ENCODE data around the gene CYFIP2.

CYFIP2 gene

GRCh38 chr5:157275403-157275802 is 9.5 kb downstream of the CYFIP2 start:
- Histone ChIP-seq H3K79me2 (ENCODE audit: control insufficient read depth, insufficient read depth, low read length, unreplicated experiment) (no peaks in the 10 kb centered on the region), H3K27ac (ENCODE audit: low read depth, low read length) (no peak overlapping the region), H3K27me3 (ENCODE audit: insufficient read depth, low read length) (no peaks in the 10 kb centered on the region), H3K4me1 (ENCODE audit: control insufficient read depth, insufficient read depth, low read length, unreplicated experiment) (no peaks in the 10 kb centered on the region), H3K36me3 (ENCODE audit: insufficient read depth, low read length) (no peaks in the 10 kb centered on the region), H2AFZ (ENCODE audit: low read length, unreplicated experiment) (no peak overlapping the region), H3K4me3 (ENCODE audit: low read depth, low read length) (no peak overlapping the region)

GRCh38 chr5:157278319-157279037 is 12.6 kb downstream of the CYFIP2 start:
- Histone ChIP-seq H3K27ac (ENCODE audit: low read depth, low read length) (no peak overlapping the region), H3K4me3 (ENCODE audit: low read depth, low read length) (no peak overlapping the region), H3K79me2 (ENCODE audit: control insufficient read depth, insufficient read depth, low read length, unreplicated experiment) (no peaks in the 10 kb centered on the region)

DNA sequence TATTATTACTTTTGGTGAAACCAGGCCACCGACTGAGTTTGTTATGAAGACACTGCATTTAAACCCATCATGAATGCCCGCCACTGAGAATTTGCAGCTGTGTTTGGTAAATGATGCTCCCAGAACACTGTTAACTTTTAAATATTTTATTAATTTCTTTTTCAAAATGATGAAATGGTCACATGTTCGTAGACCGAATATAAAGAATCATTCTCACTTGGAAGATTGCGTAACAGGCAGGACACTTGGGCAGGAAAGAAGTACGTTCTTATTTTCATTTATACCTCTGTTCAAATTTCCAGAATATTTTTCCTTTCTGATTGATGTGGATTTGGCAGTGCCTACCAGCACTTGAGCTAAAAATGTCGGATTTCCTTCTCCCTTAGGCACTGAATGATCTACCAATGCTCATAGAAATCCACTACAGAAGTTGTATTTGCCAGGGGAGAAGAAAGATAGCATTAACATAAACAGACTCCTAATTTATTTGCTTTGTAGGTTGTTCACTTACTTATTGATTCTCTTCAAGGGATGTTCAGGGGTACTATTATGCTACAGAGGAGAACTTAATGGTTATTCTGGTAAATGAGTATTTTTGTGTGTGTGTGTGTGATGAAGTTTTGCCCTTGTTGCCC is 13.8 kb downstream of the CYFIP2 start:
- Histone ChIP-seq H2AFZ (ENCODE audit: low read length, unreplicated experiment) (no peak overlapping the region), H3K79me2 (ENCODE audit: control insufficient read depth, insufficient read depth, low read length, unreplicated experiment) (no peaks in the 10 kb centered on the region), H3K4me3 (ENCODE audit: low read depth, low read length) (no peak overlapping the region), H3K4me1 (ENCODE audit: control insufficient read depth, insufficient read depth, low read length, unreplicated experiment) (peaks cover 7% of the 10 kb centered on the region), H3K27me3 (ENCODE audit: insufficient read depth, low read length) (no peaks in the 10 kb centered on the region), H3K27ac (ENCODE audit: low read depth, low read length) (no peak overlapping the region), H3K36me3 (ENCODE audit: insufficient read depth, low read length) (no peaks in the 10 kb centered on the region)

More at GRCh38 chr5:157278319-157279037, 12.6 kb downstream of the CYFIP2 start:
- Histone ChIP-seq H3K27me3 (ENCODE audit: insufficient read depth, low read length) (no peaks in the 10 kb centered on the region), H3K36me3 (ENCODE audit: insufficient read depth, low read length) (no peaks in the 10 kb centered on the region), H2AFZ (ENCODE audit: low read length, unreplicated experiment) (no peak overlapping the region), H3K4me1 (ENCODE audit: control insufficient read depth, insufficient read depth, low read length, unreplicated experiment) (peaks cover 7% of the 10 kb centered on the region)

GRCh38 chr5:157280927-157281326 is 15.0 kb downstream of the CYFIP2 start:
- Histone ChIP-seq H3K79me2 (ENCODE audit: control insufficient read depth, insufficient read depth, low read length, unreplicated experiment) (no peaks in the 10 kb centered on the region), H3K27ac (ENCODE audit: low read depth, low read length) (no peak overlapping the region), H3K4me1 (ENCODE audit: control insufficient read depth, insufficient read depth, low read length, unreplicated experiment) (peaks cover 7% of the 10 kb centered on the region), H3K4me3 (ENCODE audit: low read depth, low read length) (no peak overlapping the region), H3K27me3 (ENCODE audit: insufficient read depth, low read length) (no peaks in the 10 kb centered on the region), H2AFZ (ENCODE audit: low read length, unreplicated experiment) (no peak overlapping the region), H3K36me3 (ENCODE audit: insufficient read depth, low read length) (no peaks in the 10 kb centered on the region)

DNA sequence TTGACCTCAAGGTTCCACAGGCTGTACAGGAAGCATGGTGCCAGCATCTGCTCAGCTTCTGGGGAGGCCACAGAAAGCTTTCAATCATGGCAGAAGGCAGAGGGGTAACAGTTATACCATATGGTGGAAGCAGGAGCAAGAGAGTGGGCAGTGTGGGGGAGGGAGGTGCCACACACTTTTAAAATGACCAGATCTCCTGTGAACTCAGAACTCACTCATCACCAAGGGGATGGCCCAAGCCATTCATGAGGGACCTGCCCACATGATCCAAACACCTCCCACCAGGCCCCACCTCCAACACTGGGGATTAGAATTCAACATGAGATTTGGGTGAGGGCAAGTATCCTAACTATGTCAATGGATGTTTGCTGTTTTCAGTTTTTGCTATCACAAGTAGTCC is 16.2 kb downstream of the CYFIP2 start:
- no peaks in the 10 kb centered on the region for H3K27me3 ChIP-seq (ENCODE audit: insufficient read depth, low read length)
- H3K79me2 ChIP-seq (ENCODE audit: control insufficient read depth, insufficient read depth, low read length, unreplicated experiment) = no peaks in the 10 kb centered on the region
- H3K4me3 ChIP-seq (ENCODE audit: low read depth, low read length) = no peak overlapping the region

DNA sequence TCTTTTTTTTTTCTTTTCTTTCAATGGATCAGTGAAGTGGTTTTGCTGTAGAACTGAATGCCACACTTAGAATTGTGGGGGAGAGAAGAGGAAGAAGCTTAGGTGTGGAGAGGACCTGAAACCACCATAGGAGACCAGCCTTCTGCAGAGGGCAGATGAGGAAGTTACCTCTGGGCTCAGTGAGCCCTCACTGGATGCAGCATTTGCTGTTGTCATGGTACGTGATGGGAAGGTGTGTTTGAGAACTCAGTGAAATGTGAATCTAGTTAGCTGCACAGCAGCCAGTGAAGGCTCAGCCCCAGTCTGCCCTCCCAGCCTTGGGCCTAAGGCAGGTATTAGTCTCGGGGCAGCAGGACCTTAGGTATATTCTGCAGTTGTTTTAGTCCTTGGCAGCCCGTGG is 17.5 kb downstream of the CYFIP2 start:
- Histone ChIP-seq H3K4me3 (ENCODE audit: low read depth, low read length) (no peak overlapping the region), H3K27ac (ENCODE audit: low read depth, low read length) (no peak overlapping the region), H2AFZ (ENCODE audit: low read length, unreplicated experiment) (no peak overlapping the region), H3K79me2 (ENCODE audit: control insufficient read depth, insufficient read depth, low read length, unreplicated experiment) (no peaks in the 10 kb centered on the region), H3K4me1 (ENCODE audit: control insufficient read depth, insufficient read depth, low read length, unreplicated experiment) (peaks cover 7% of the 10 kb centered on the region), H3K27me3 (ENCODE audit: insufficient read depth, low read length) (no peaks in the 10 kb centered on the region), H3K36me3 (ENCODE audit: insufficient read depth, low read length) (no peaks in the 10 kb centered on the region)

More for the DNA sequence above, 16.2 kb downstream of the CYFIP2 start:
- peaks cover 7% of the 10 kb centered on the region for H3K4me1 ChIP-seq (ENCODE audit: control insufficient read depth, insufficient read depth, low read length, unreplicated experiment)
- H2AFZ ChIP-seq (ENCODE audit: low read length, unreplicated experiment) = no peak overlapping the region
- H3K36me3 ChIP-seq (ENCODE audit: insufficient read depth, low read length) = no peaks in the 10 kb centered on the region
- H3K27ac ChIP-seq (ENCODE audit: low read depth, low read length) = no peak overlapping the region

GRCh38 chr5:157284458-157285212 is 18.7 kb downstream of the CYFIP2 start:
- H3K27ac ChIP-seq (ENCODE audit: low read depth, low read length) = no peak overlapping the region
- H3K4me3 ChIP-seq (ENCODE audit: low read depth, low read length) = no peak overlapping the region
- H3K79me2 ChIP-seq (ENCODE audit: control insufficient read depth, insufficient read depth, low read length, unreplicated experiment) = no peaks in the 10 kb centered on the region
- H3K4me1 ChIP-seq (ENCODE audit: control insufficient read depth, insufficient read depth, low read length, unreplicated experiment) = peaks cover 7% of the 10 kb centered on the region
- no peak overlapping the region for H2AFZ ChIP-seq (ENCODE audit: low read length, unreplicated experiment)
- H3K27me3 ChIP-seq (ENCODE audit: insufficient read depth, low read length) = no peaks in the 10 kb centered on the region
- H3K36me3 ChIP-seq (ENCODE audit: insufficient read depth, low read length) = no peaks in the 10 kb centered on the region

DNA sequence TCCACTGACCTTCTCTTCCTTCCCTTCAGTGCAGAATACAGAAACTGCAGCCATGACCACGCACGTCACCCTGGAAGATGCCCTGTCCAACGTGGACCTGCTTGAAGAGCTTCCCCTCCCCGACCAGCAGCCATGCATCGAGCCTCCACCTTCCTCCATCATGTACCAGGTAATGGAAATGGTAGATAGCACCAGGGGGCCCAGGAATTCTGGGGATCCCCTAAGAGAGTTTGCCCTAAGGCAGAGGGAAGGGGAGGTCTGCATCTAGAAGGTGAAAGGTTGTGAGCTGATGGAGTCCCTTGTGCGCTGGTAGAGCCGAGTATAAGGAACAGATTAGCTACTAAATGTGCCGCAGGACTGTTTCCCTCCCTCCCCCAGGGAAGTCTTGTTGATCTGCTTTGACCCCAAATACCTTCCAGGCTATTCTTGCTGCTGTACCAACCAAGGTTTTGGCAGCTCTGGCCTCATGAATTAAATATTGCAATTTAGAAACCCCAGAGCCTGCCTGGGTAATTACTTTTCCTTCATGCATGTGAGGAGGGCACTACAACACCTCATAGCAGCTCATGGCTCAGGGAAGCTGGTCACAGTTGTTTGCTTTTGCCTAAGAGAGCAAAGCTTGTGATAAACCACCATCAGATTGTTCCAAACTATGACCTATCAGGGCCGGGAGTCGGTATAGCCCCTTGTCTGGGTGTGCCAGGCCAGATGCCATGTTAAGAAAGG is 19.6 kb downstream of the CYFIP2 start:
- H3K4me1 ChIP-seq (ENCODE audit: control insufficient read depth, insufficient read depth, low read length, unreplicated experiment) = peaks cover 9% of the 10 kb centered on the region
- no peak overlapping the region for H3K4me3 ChIP-seq (ENCODE audit: low read depth, low read length)
- H3K79me2 ChIP-seq (ENCODE audit: control insufficient read depth, insufficient read depth, low read length, unreplicated experiment) = no peaks in the 10 kb centered on the region
- H2AFZ ChIP-seq (ENCODE audit: low read length, unreplicated experiment) = no peak overlapping the region
- no peaks in the 10 kb centered on the region for H3K36me3 ChIP-seq (ENCODE audit: insufficient read depth, low read length)
- H3K27ac ChIP-seq (ENCODE audit: low read depth, low read length) = no peak overlapping the region
- H3K27me3 ChIP-seq (ENCODE audit: insufficient read depth, low read length) = no peaks in the 10 kb centered on the region

- H3K4me1 ChIP-seq (ENCODE audit: control insufficient read depth, insufficient read depth, low read length, unreplicated experiment) = peaks cover 12% of the 10 kb centered on the region
- H2AFZ ChIP-seq (ENCODE audit: low read length, unreplicated experiment) = no peak overlapping the region
- H3K4me3 ChIP-seq (ENCODE audit: low read depth, low read length) = no peak overlapping the region
- H3K27ac ChIP-seq (ENCODE audit: low read depth, low read length) = no peak overlapping the region
- H3K27me3 ChIP-seq (ENCODE audit: insufficient read depth, low read length) = no peaks in the 10 kb centered on the region
- no peaks in the 10 kb centered on the region for H3K79me2 ChIP-seq (ENCODE audit: control insufficient read depth, insufficient read depth, low read length, unreplicated experiment)
- H3K36me3 ChIP-seq (ENCODE audit: insufficient read depth, low read length) = no peaks in the 10 kb centered on the region
Measured at GRCh38 chr5:157286761-157287211, 20.9 kb downstream of the CYFIP2 start.

DNA sequence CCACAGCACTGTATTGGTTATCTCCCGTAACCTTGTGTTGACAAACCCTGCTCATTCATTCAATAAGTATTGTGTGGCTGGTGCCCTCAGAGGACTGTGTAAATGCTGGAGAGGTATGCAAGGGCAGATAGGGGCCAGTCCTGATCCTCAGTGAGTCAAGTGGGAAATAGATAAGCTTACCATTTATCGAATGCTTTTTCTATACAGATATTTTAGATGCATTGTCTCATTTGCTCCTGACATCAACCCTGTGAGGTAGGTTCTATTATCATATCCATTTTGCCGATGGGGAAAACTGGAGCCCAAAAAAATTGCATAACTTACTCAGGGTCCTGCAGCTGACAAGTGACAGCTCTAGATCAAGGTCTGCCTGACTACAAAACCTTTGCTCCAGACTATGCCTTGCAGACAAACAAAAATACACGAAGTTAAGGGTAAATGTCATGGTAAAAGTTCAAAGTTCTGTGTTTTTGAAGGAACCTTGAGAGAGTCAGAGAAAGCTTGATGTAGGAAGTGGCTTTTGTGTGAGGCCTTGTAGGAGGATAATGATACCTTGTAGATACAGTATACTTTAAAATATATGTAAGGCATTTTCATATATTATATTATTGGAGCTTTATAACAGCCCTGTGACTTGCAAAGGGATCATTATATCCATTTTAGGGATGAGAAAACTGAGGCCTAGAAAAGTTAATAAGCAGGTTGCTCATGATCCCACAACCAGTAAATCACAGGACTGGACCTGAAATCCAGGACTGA is 22.7 kb downstream of the CYFIP2 start:
- no peak overlapping the region for H3K27ac ChIP-seq (ENCODE audit: low read depth, low read length)

More for the DNA sequence above, 22.7 kb downstream of the CYFIP2 start:
- no peak overlapping the region for H2AFZ ChIP-seq (ENCODE audit: low read length, unreplicated experiment)
- no peaks in the 10 kb centered on the region for H3K36me3 ChIP-seq (ENCODE audit: insufficient read depth, low read length)
- H3K27me3 ChIP-seq (ENCODE audit: insufficient read depth, low read length) = no peaks in the 10 kb centered on the region
- peaks cover 12% of the 10 kb centered on the region for H3K4me1 ChIP-seq (ENCODE audit: control insufficient read depth, insufficient read depth, low read length, unreplicated experiment)
- no peak overlapping the region for H3K4me3 ChIP-seq (ENCODE audit: low read depth, low read length)
- no peaks in the 10 kb centered on the region for H3K79me2 ChIP-seq (ENCODE audit: control insufficient read depth, insufficient read depth, low read length, unreplicated experiment)

All from ACC112 (cell line).